ENCODE data around the gene GPC6.

GRCh38 chr13:94058821-94059360 lies 832.3 kb downstream of the GPC6 start:
- TF ChIP-seq SP1 (IDR thresholded peaks at IDR 0.05; ENCODE audit: low read depth) = no peak
- TF ChIP-seq, protein P1, sequence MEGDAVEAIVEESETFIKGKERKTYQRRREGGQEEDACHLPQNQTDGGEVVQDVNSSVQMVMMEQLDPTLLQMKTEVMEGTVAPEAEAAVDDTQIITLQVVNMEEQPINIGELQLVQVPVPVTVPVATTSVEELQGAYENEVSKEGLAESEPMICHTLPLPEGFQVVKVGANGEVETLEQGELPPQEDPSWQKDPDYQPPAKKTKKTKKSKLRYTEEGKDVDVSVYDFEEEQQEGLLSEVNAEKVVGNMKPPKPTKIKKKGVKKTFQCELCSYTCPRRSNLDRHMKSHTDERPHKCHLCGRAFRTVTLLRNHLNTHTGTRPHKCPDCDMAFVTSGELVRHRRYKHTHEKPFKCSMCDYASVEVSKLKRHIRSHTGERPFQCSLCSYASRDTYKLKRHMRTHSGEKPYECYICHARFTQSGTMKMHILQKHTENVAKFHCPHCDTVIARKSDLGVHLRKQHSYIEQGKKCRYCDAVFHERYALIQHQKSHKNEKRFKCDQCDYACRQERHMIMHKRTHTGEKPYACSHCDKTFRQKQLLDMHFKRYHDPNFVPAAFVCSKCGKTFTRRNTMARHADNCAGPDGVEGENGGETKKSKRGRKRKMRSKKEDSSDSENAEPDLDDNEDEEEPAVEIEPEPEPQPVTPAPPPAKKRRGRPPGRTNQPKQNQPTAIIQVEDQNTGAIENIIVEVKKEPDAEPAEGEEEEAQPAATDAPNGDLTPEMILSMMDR (IDR thresholded peaks at IDR 0.05 in 2 of 3, conservative IDR thresholded peaks at IDR 0.05 in 1 of 3; ENCODE audit: borderline replicate concordance in 1 of 3, insufficient read depth in 1 of 3, low read depth in 2 of 3, low read length in 2 of 3) = no peak
- TF ChIP-seq POLR2AphosphoS5 (IDR thresholded peaks at IDR 0.05; ENCODE audit: low read depth, low read length) = no peak
- no peak for TF ChIP-seq EZH2phosphoT487 (IDR thresholded peaks at IDR 0.05; ENCODE audit: borderline replicate concordance)
